Germinal center (tissue), 1 donor: ENCODE measurements around the gene SWT1.
"Not testable (repeated sequence)": the region's sequence is repeated elsewhere in the genome, so short reads cannot be mapped to it uniquely, and the experiment has no call there.

ENCODE experiments used
- DNase-seq: peaks from one replicate; pipeline ENCODE4 v3.0.0; 2012; ENCODE audit warnings: mixed read lengths, low spot score

The SWT1 gene

GRCh38 chr1:185193756-185194155 lies 36.8 kb downstream of the SWT1 start:
- DNase-seq: no peak

GRCh38 chr1:185198712-185199111 lies 41.7 kb downstream of the SWT1 start:
- not testable (repeated sequence) for DNase-seq

- no peak for DNase-seq
Measured at GRCh38 chr1:185200889-185201288, 43.9 kb downstream of the SWT1 start.

- no peak for DNase-seq
Measured at GRCh38 chr1:185207170-185207569, 50.2 kb downstream of the SWT1 start.

GRCh38 chr1:185207980-185208602 lies 51.1 kb downstream of the SWT1 start:
- no peak for DNase-seq

GRCh38 chr1:185208626-185209180 lies 51.7 kb downstream of the SWT1 start:
- no peak for DNase-seq

- not testable (repeated sequence) for DNase-seq
Measured at GRCh38 chr1:185209357-185209756, 52.4 kb downstream of the SWT1 start.

- DNase-seq: no peak
Measured at GRCh38 chr1:185213091-185213490, 56.1 kb downstream of the SWT1 start.

GRCh38 chr1:185215911-185216310 lies 58.9 kb downstream of the SWT1 start:
- no peak for DNase-seq

GRCh38 chr1:185224132-185224531 lies 67.2 kb downstream of the SWT1 start:
- no peak for DNase-seq

GRCh38 chr1:185227161-185227560 lies 70.2 kb downstream of the SWT1 start:
- no peak for DNase-seq

- no peak for DNase-seq
Measured at GRCh38 chr1:185228979-185229378, 72.0 kb downstream of the SWT1 start.

- DNase-seq: no peak
Measured at GRCh38 chr1:185229981-185230380, 73.0 kb downstream of the SWT1 start.

- DNase-seq: no peak
Measured at GRCh38 chr1:185232874-185233273, 75.9 kb downstream of the SWT1 start.

- DNase-seq: not testable (repeated sequence)
Measured at GRCh38 chr1:185234183-185234582, 77.2 kb downstream of the SWT1 start.

GRCh38 chr1:185237176-185237575 lies 80.2 kb downstream of the SWT1 start:
- DNase-seq: not testable (repeated sequence)

GRCh38 chr1:185237661-185238060 lies 80.7 kb downstream of the SWT1 start:
- no peak for DNase-seq

- no peak for DNase-seq
Measured at GRCh38 chr1:185238447-185238846, 81.5 kb downstream of the SWT1 start.

- no peak for DNase-seq
Measured at GRCh38 chr1:185239861-185240260, 82.9 kb downstream of the SWT1 start.

GRCh38 chr1:185241127-185241526 lies 84.2 kb downstream of the SWT1 start:
- DNase-seq: no peak

- no peak for DNase-seq
Measured at GRCh38 chr1:185244015-185244747, 87.2 kb downstream of the SWT1 start.

GRCh38 chr1:185245466-185245865 lies 88.5 kb downstream of the SWT1 start:
- DNase-seq: no peak

GRCh38 chr1:185249563-185249962 lies 92.6 kb downstream of the SWT1 start:
- no peak for DNase-seq
